ENCODE measurements around the gene FAM217B.

Gene FAM217B, protein sequence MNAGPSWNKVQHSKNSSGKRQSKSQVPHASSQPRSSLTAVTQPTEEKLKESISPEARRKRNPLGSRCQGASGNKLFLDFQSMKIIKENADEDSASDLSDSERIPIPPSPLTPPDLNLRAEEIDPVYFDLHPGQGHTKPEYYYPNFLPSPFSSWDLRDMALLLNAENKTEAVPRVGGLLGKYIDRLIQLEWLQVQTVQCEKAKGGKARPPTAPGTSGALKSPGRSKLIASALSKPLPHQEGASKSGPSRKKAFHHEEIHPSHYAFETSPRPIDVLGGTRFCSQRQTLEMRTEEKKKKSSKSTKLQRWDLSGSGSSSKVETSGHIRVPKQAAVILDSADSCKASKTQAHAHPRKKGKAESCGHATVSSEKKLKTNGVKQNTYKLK

DNA sequence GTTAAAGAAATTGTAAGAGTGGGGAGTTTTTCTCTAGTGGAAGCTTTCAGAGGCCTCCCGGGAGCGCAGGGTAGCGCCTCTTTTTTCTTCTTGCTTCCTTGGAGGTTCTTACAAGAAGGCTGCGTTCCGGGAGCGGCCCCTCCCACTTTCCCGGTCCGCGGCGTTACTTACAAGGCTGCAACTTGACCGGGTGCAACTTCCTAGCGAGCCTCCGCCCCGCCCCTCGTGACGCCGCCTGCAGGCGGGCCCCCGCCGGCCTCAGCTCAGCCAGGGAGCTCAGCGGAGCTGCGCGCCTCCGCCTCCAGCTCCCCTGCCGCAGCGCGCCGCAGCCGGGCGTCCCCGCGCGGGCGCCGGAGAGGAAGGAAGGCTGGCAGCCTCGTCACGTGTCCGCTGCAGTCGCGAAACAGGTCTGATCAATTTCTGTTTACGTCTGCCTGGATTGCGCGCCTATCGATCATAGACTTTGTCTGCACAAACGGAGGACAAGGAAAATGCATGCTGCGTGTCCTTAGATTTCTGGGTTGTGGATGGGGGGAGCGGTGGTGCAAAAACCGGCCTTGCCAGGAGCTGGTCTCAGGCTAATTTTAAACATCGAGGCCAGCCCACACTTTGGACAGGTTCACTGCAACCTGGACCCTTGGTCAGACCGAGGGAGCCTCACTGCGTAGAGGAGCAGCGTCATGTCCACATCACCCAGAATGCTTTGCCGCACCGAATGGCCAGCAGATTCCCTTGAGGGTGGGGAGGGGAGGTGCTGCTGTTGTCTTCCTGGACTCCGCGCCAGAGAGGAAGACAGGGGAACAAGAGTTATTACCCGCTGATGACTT lies at the start of gene FAM217B, which contains the start of gene PPP1R3D:
Gene FAM217B, plus strand, starts transcription at position 261 of the 827 bp plus-strand sequence. CDS start 3,555 bp downstream, outside the sequence.
Gene PPP1R3D, minus strand, starts transcription at position 177 of the 827 bp plus-strand sequence. CDS start 374 bp downstream, outside the sequence.
- peak; percentile 98 for DNase-seq (ENCODE audit: low spot score)
- TF ChIP-seq, protein P1, sequence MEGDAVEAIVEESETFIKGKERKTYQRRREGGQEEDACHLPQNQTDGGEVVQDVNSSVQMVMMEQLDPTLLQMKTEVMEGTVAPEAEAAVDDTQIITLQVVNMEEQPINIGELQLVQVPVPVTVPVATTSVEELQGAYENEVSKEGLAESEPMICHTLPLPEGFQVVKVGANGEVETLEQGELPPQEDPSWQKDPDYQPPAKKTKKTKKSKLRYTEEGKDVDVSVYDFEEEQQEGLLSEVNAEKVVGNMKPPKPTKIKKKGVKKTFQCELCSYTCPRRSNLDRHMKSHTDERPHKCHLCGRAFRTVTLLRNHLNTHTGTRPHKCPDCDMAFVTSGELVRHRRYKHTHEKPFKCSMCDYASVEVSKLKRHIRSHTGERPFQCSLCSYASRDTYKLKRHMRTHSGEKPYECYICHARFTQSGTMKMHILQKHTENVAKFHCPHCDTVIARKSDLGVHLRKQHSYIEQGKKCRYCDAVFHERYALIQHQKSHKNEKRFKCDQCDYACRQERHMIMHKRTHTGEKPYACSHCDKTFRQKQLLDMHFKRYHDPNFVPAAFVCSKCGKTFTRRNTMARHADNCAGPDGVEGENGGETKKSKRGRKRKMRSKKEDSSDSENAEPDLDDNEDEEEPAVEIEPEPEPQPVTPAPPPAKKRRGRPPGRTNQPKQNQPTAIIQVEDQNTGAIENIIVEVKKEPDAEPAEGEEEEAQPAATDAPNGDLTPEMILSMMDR (IDR thresholded peaks at IDR 0.05; ENCODE audit: extremely low read depth, missing control alignments) = no peak

DNA sequence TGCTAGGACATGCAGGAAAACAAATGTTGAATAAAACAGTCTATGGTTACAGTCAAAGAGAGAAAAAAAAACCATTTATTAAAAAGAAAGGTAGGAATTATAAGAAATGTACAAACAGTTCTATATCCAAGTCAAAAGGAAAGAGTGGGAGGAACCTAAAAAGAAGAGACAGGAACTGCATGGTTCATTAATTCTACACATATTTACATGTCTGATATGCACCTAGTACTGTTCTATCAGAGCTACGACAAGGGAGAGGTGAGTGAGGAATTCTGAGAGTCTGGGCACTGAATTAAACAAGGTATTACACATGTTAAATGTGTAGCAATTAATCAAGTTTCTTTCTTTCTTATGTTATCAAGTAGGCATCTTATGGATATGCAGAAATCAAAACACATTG lies 48.6 kb upstream of the FAM217B start:
- TF ChIP-seq, protein P1 (IDR thresholded peaks at IDR 0.05; ENCODE audit: extremely low read depth, missing control alignments) = no peak
- peak; percentile 4 for DNase-seq (ENCODE audit: low spot score)

DNA sequence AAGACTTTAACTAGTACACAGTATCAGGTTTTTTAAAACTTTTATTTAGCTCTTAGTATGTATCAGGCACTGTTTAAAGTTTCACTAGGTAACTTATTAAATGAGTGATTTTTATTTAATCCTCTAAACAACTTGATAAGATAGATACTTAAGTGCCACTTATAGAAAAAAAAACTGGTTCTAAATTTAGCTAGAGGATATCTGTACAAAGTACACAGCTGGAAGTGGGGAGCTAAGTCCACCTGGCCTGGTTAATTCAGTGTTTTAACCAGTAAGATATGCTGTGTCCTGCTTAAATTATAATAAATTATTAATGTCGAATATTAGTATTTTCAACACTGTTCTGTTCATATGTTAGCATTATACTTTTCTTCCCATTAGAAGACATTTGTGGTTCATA lies 44.3 kb upstream of the FAM217B start:
- TF ChIP-seq, protein P1 (IDR thresholded peaks at IDR 0.05; ENCODE audit: extremely low read depth, missing control alignments) = no peak
- DNase-seq (ENCODE audit: low spot score) = no peak

DNA sequence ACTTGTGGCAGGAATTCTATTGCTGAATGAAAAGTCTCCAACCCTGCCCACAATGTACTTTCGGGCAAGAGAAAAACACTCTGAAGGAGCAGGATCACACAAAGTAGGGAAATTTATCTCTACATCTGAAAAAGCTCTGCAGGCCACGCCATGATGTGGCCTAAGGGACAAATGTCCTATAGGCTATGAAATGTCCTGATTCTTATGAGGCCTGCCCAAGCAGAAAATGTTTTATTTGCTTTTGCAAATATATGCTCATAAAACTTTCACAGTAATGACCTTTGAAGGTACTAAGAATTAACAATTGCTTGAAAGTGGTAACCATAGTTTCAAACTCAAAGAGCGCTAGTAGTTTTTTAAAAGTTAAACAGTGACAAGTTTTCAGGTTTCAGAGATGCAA lies 37.7 kb upstream of the FAM217B start:
- DNase-seq (ENCODE audit: low spot score) = no peak
- TF ChIP-seq, protein P1 (IDR thresholded peaks at IDR 0.05; ENCODE audit: extremely low read depth, missing control alignments) = no peak

DNA sequence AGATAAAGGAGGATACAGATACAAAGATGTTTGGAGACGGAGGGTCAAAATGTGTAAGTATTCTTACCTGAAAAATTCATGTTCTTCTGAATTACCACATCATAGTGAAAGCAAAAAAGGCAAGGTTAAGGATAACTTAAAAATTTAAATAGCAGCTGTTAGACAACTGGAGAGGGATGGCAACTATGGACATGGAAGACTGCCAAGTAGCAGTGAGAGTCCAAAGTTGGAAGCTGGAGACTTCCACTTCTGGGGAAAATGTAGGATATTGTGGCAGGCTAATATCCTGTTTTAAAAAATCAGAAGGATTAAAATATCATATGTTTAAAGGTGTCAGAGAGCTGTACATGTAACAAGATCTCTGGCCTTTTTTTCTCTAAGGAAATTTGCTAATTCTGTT lies 36.6 kb upstream of the FAM217B start:
- TF ChIP-seq, protein P1 (IDR thresholded peaks at IDR 0.05; ENCODE audit: extremely low read depth, missing control alignments) = no peak
- no peak for DNase-seq (ENCODE audit: low spot score)

DNA sequence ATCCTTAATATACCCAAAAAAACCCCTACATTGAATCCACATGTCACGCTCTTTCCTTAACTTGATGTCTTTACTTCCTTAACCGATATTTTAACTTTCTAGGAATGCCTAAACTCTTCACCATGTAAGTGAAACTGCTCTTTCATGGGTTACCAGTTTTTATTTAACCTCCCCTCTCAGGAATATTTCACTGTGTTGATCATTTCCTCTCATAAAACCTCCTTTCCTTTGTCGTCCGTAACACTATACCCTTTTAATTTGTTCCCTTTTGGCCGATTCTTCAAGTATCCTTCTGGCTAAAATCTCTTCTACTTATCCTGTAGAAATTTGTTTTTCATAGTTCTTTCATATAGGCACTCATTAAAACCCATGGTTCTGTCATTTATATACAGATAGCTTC lies 31.3 kb upstream of the FAM217B start:
- TF ChIP-seq, protein P1 (IDR thresholded peaks at IDR 0.05; ENCODE audit: extremely low read depth, missing control alignments) = no peak
- DNase-seq (ENCODE audit: low spot score) = no peak

DNA sequence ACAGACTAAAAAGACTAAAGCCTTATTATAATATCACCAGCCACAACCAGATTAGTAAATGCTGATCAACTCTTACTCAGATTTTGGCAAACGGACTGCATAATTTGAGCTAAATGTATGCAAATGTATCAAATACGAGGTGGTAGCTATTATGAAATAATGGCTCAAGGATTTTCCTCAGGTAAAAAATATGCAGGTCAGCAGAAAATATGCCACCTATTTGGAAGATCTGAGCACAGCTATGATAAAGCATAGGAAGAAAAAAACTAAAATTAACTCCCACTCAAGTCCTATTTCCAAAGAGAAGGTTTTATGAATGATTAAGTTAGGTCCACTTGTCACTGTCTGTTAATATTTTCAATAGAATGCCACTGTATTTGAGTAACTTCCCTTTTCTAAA lies 29.1 kb upstream of the FAM217B start:
- TF ChIP-seq, protein P1 (IDR thresholded peaks at IDR 0.05; ENCODE audit: extremely low read depth, missing control alignments) = no peak
- no peak for DNase-seq (ENCODE audit: low spot score)
